ENCODE results near the gene KRT5. TPM values are rescaled to one million over a fixed set of nuclear protein-coding genes. Genes with fewer than 3 reads are reported as not detected.

KRT5 gene
- total RNA-seq, 1 donor from 2014 or later, result 13.0 TPM

GRCh38 chr12:52515319-52515646, 4.9 kb downstream of the KRT5 start:
- no peak overlapping the region for H3K27ac Mint-ChIP-seq
- no peaks in the 10 kb centered on the region for H3K36me3 Mint-ChIP-seq
- peaks cover 7% of the 10 kb centered on the region for H3K9me3 Mint-ChIP-seq
- DNase-seq (ENCODE audit: extremely low spot score, unreplicated experiment), result no peak
- H3K27me3 Mint-ChIP-seq, result peaks cover 13% of the 10 kb centered on the region
- no peak for TF ChIP-seq CTCF (conservative IDR thresholded peaks at IDR 0.05)
- no peak overlapping the region for H3K4me3 Mint-ChIP-seq
- H3K4me1 Mint-ChIP-seq (ENCODE audit: unreplicated experiment), result no peaks in the 10 kb centered on the region

- Mint-ChIP-seq H3K9me3 (peaks cover 7% of the 10 kb centered on the region), H3K4me3 (no peak overlapping the region), H3K4me1 (ENCODE audit: unreplicated experiment) (no peaks in the 10 kb centered on the region), H3K36me3 (no peaks in the 10 kb centered on the region), H3K27ac (no peak overlapping the region), H3K27me3 (peaks cover 15% of the 10 kb centered on the region)
- TF ChIP-seq CTCF (conservative IDR thresholded peaks at IDR 0.05), result no peak
- no peak for DNase-seq (ENCODE audit: extremely low spot score, unreplicated experiment)
Measured at GRCh38 chr12:52514471-52515318, 5.5 kb downstream of the KRT5 start.

- TF ChIP-seq CTCF (conservative IDR thresholded peaks at IDR 0.05), result no peak
- Mint-ChIP-seq H3K36me3 (no peaks in the 10 kb centered on the region), H3K9me3 (peaks cover 7% of the 10 kb centered on the region), H3K4me1 (ENCODE audit: unreplicated experiment) (no peaks in the 10 kb centered on the region), H3K4me3 (no peak overlapping the region), H3K27ac (no peak overlapping the region), H3K27me3 (peaks cover 9% of the 10 kb centered on the region)
- DNase-seq (ENCODE audit: extremely low spot score, unreplicated experiment), result no peak
Measured at GRCh38 chr12:52513736-52514135, 6.5 kb downstream of the KRT5 start.

- peaks cover 13% of the 10 kb centered on the region for H3K27me3 Mint-ChIP-seq
- TF ChIP-seq CTCF (conservative IDR thresholded peaks at IDR 0.05), result no peak
Measured at GRCh38 chr12:52508211-52508610, 12.0 kb downstream of the KRT5 start.

GRCh38 chr12:52506858-52507715, 13.1 kb downstream of the KRT5 start:
- Mint-ChIP-seq H3K36me3 (no peaks in the 10 kb centered on the region), H3K27me3 (peaks cover 13% of the 10 kb centered on the region), H3K27ac (no peak overlapping the region), H3K4me3 (no peak overlapping the region), H3K4me1 (ENCODE audit: unreplicated experiment) (no peaks in the 10 kb centered on the region), H3K9me3 (peaks cover 7% of the 10 kb centered on the region)
- peak; percentile 74 for TF ChIP-seq CTCF (conservative IDR thresholded peaks at IDR 0.05)
- DNase-seq (ENCODE audit: extremely low spot score, unreplicated experiment), result no peak

More at GRCh38 chr12:52508211-52508610, 12.0 kb downstream of the KRT5 start:
- H3K27ac Mint-ChIP-seq, result no peak overlapping the region
- no peak overlapping the region for H3K4me3 Mint-ChIP-seq
- H3K4me1 Mint-ChIP-seq (ENCODE audit: unreplicated experiment), result no peaks in the 10 kb centered on the region
- peaks cover 7% of the 10 kb centered on the region for H3K9me3 Mint-ChIP-seq
- DNase-seq (ENCODE audit: extremely low spot score, unreplicated experiment), result no peak
- H3K36me3 Mint-ChIP-seq, result no peaks in the 10 kb centered on the region

Measured in type B pancreatic cell (in vitro differentiated cells).